GM19025 (cell line): ENCODE results near the gene LPCAT2.

Source experiments
- ATAC-seq: cut with Tn5 transposase; IDR thresholded peaks from one replicate; pipeline ENCODE4 v1.9.1; 2021; ENCODE audit warnings: mild to moderate bottlenecking, low read depth, moderate library complexity; ENCODE audit not compliant: unreplicated experiment

Gene LPCAT2

GRCh38 chr16:55480228-55480655 is 28.6 kb upstream of the LPCAT2 start:
- no peak for ATAC-seq

GRCh38 chr16:55481023-55481422 is 27.8 kb upstream of the LPCAT2 start:
- no peak for ATAC-seq

- ATAC-seq: no peak
Measured at GRCh38 chr16:55482056-55482455, 26.8 kb upstream of the LPCAT2 start.

- no peak for ATAC-seq
Measured at GRCh38 chr16:55487048-55487803, 21.6 kb upstream of the LPCAT2 start.

GRCh38 chr16:55488306-55488705 is 20.6 kb upstream of the LPCAT2 start:
- ATAC-seq: no peak

- ATAC-seq: no peak
Measured at GRCh38 chr16:55489119-55489955, 19.5 kb upstream of the LPCAT2 start.

- no peak for ATAC-seq
Measured at GRCh38 chr16:55489956-55490265, 19.0 kb upstream of the LPCAT2 start.

GRCh38 chr16:55490301-55490700 is 18.6 kb upstream of the LPCAT2 start:
- no peak for ATAC-seq

GRCh38 chr16:55491691-55492090 is 17.2 kb upstream of the LPCAT2 start:
- ATAC-seq: no peak

- ATAC-seq: no peak
Measured at GRCh38 chr16:55492756-55493380, 16.0 kb upstream of the LPCAT2 start.

GRCh38 chr16:55494994-55495421 is 13.9 kb upstream of the LPCAT2 start:
- ATAC-seq: no peak

- no peak for ATAC-seq
Measured at GRCh38 chr16:55495616-55496289, 13.1 kb upstream of the LPCAT2 start.

- ATAC-seq: no peak
Measured at GRCh38 chr16:55496509-55497145, 12.2 kb upstream of the LPCAT2 start.

GRCh38 chr16:55497558-55497957 is 11.3 kb upstream of the LPCAT2 start:
- no peak for ATAC-seq

- no peak for ATAC-seq
Measured at GRCh38 chr16:55498101-55498500, 10.8 kb upstream of the LPCAT2 start.

GRCh38 chr16:55499281-55499680 is 9.6 kb upstream of the LPCAT2 start:
- ATAC-seq: no peak

- no peak for ATAC-seq
Measured at GRCh38 chr16:55499951-55500529, 8.8 kb upstream of the LPCAT2 start.

- no peak for ATAC-seq
Measured at GRCh38 chr16:55500530-55501011, 8.3 kb upstream of the LPCAT2 start.

GRCh38 chr16:55501549-55502322 is 7.1 kb upstream of the LPCAT2 start:
- no peak for ATAC-seq
